ENCODE measurements around the gene ATAD3B. TPM values are rescaled to one million over a fixed set of nuclear protein-coding genes. Genes with fewer than 3 reads are reported as not detected.

The ATAD3B gene
- total RNA-seq, 4 donors from 2014 or later: 13.0 to 40.3 (median 17.1) TPM

- TF ChIP-seq POLR2A (IDR thresholded peaks at IDR 0.05) (no peak), CTCF (IDR thresholded peaks at IDR 0.05) (no peak)
- DNase-seq (ENCODE audit: low spot score in 2 of 2): no peak
Observed at GRCh38 chr1:1435106-1435903, 36.3 kb upstream of the ATAD3B start, which contains the start of gene VWA1. Gene VWA1, plus strand, starts transcription at chr1:1435690. Its CDS starts 59 bp downstream, at chr1:1435749.

GRCh38 chr1:1435911-1436629, 35.5 kb upstream of the ATAD3B start:
- intact Hi-C loops (cut with DNase I; ENCODE audit: low total_unique reads): no loop called here
- TF ChIP-seq CTCF (IDR thresholded peaks at IDR 0.05) (no peak), POLR2A (IDR thresholded peaks at IDR 0.05) (no peak)
- no peak for DNase-seq (ENCODE audit: low spot score in 2 of 2)
- H3K4me3 ChIP-seq (ENCODE audit: low read depth, poor library complexity, severe bottlenecking): no peak overlapping the region
- WGBS, 2 donors: 10 to 14% methylated on average over 13 to 24 of the region's 40 CpGs

More at GRCh38 chr1:1435106-1435903, 36.3 kb upstream of the ATAD3B start, which contains the start of gene VWA1:
- WGBS, 2 donors: 16 to 20% methylated on average over 34 to 35 of the region's 89 CpGs
- peak within 1 kb of the TSS; percentile 18 for H3K4me3 ChIP-seq (ENCODE audit: low read depth, poor library complexity, severe bottlenecking)
- intact Hi-C loops (cut with DNase I; ENCODE audit: low total_unique reads): no loop called here

GRCh38 chr1:1436630-1437032, 34.9 kb upstream of the ATAD3B start:
- intact Hi-C loops (cut with DNase I; ENCODE audit: low total_unique reads): no loop called here
- whole genome bisulfite sequencing, 2 donors: 81 to 92% methylated on average over 5 to 6 of the region's 7 CpGs
- TF ChIP-seq CTCF (IDR thresholded peaks at IDR 0.05): no peak
- no peak for TF ChIP-seq POLR2A (IDR thresholded peaks at IDR 0.05)
- no peak for DNase-seq (ENCODE audit: low spot score in 2 of 2)
- H3K4me3 ChIP-seq (ENCODE audit: low read depth, poor library complexity, severe bottlenecking): no peak overlapping the region

GRCh38 chr1:1437033-1437903, 34.3 kb upstream of the ATAD3B start:
- H3K4me3 ChIP-seq (ENCODE audit: low read depth, poor library complexity, severe bottlenecking): no peak overlapping the region
- intact Hi-C loops (cut with DNase I; ENCODE audit: low total_unique reads): no loop called here
- 82 to 83% methylated on average over 24 to 27 of the region's 31 CpGs for WGBS, 2 donors
- TF ChIP-seq CTCF (IDR thresholded peaks at IDR 0.05) (no peak), POLR2A (IDR thresholded peaks at IDR 0.05) (no peak)
- no peak for DNase-seq (ENCODE audit: low spot score in 2 of 2)

GRCh38 chr1:1437904-1438376, 33.6 kb upstream of the ATAD3B start:
- WGBS, 2 donors: 67 to 81% methylated on average over 7 to 11 of the region's 11 CpGs
- TF ChIP-seq CTCF (IDR thresholded peaks at IDR 0.05) (no peak), POLR2A (IDR thresholded peaks at IDR 0.05) (no peak)
- DNase-seq (ENCODE audit: low spot score in 2 of 2): no peak
- intact Hi-C loops (cut with DNase I; ENCODE audit: low total_unique reads): no loop called here
- H3K4me3 ChIP-seq (ENCODE audit: low read depth, poor library complexity, severe bottlenecking): no peak overlapping the region
